ENCODE data around the gene ONECUT3.
"Not testable (repeated sequence)": the region's sequence is repeated elsewhere in the genome, so short reads cannot be mapped to it uniquely, and the experiment has no call there.

ONECUT3 gene

GRCh38 chr19:1757468-1758230 is 4.3 kb downstream of the ONECUT3 start:
- H3K4me3 ChIP-seq (ENCODE audit: low read length): no peak overlapping the region

GRCh38 chr19:1758231-1758577 is 4.9 kb downstream of the ONECUT3 start:
- H3K4me3 ChIP-seq (ENCODE audit: low read length): no peak overlapping the region
- TF ChIP-seq CTCF (conservative IDR thresholded peaks at IDR 0.05; ENCODE audit: low read length): no peak
- DNase-seq (ENCODE audit: low read depth): no peak

More at GRCh38 chr19:1757468-1758230, 4.3 kb downstream of the ONECUT3 start:
- DNase-seq (ENCODE audit: low read depth): no peak
- no peak for TF ChIP-seq CTCF (conservative IDR thresholded peaks at IDR 0.05; ENCODE audit: low read length)

GRCh38 chr19:1758959-1759903 is 5.9 kb downstream of the ONECUT3 start:
- H3K4me3 ChIP-seq (ENCODE audit: low read length): no peak overlapping the region
- no peak for TF ChIP-seq CTCF (conservative IDR thresholded peaks at IDR 0.05; ENCODE audit: low read length)
- DNase-seq (ENCODE audit: low read depth): no peak

GRCh38 chr19:1760020-1760419 is 6.7 kb downstream of the ONECUT3 start:
- no peak for TF ChIP-seq CTCF (conservative IDR thresholded peaks at IDR 0.05; ENCODE audit: low read length)
- H3K4me3 ChIP-seq (ENCODE audit: low read length): no peak overlapping the region
- no peak for DNase-seq (ENCODE audit: low read depth)

GRCh38 chr19:1760786-1761527 is 7.7 kb downstream of the ONECUT3 start:
- H3K4me3 ChIP-seq (ENCODE audit: low read length); DNase-seq (ENCODE audit: low read depth): not testable (repeated sequence)

- no peak overlapping the region for H3K4me3 ChIP-seq (ENCODE audit: low read length)
- no peak for TF ChIP-seq CTCF (conservative IDR thresholded peaks at IDR 0.05; ENCODE audit: low read length)
- DNase-seq (ENCODE audit: low read depth): no peak
Measured at GRCh38 chr19:1761528-1762242, 8.4 kb downstream of the ONECUT3 start.

Measured in AG10803 (cell line).